Upper lobe of left lung (tissue), 4 donors: ENCODE measurements around the gene SNX14.

Experiments used
- POLR2AphosphoS5 ChIP-seq, 2 donors: sonication (generic); formaldehyde crosslinking; IDR thresholded peaks; one replicate each; pipeline ENCODE4 v1.5.1; 2017; ENCODE audit warnings: antibody characterized with exemption in 2 of 2
- TF ChIP-seq, protein P1 (sequence below), 6 experiments: fragments of 450-650 bp in 4 of 6; fragments of 200-600 bp in 2 of 6; sonication (generic) in 2 of 6; IDR thresholded peaks; one replicate each; pipeline ENCODE4 v1.5.1; 2016 to 2019; ENCODE audit warnings: antibody characterized with exemption in 6 of 6

GRCh38 chr6:85641897-85642773, 48.5 kb upstream of the SNX14 start:
- TF ChIP-seq, protein P1, sequence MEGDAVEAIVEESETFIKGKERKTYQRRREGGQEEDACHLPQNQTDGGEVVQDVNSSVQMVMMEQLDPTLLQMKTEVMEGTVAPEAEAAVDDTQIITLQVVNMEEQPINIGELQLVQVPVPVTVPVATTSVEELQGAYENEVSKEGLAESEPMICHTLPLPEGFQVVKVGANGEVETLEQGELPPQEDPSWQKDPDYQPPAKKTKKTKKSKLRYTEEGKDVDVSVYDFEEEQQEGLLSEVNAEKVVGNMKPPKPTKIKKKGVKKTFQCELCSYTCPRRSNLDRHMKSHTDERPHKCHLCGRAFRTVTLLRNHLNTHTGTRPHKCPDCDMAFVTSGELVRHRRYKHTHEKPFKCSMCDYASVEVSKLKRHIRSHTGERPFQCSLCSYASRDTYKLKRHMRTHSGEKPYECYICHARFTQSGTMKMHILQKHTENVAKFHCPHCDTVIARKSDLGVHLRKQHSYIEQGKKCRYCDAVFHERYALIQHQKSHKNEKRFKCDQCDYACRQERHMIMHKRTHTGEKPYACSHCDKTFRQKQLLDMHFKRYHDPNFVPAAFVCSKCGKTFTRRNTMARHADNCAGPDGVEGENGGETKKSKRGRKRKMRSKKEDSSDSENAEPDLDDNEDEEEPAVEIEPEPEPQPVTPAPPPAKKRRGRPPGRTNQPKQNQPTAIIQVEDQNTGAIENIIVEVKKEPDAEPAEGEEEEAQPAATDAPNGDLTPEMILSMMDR (IDR thresholded peaks at IDR 0.05), result peak in 1 of 6 experiments; percentile 2
- TF ChIP-seq POLR2AphosphoS5 (IDR thresholded peaks at IDR 0.05), result peak in 1 of 2 donors; percentile 4
